ENCODE measurements around the gene ADCY7. TPM values are rescaled to one million over a fixed set of nuclear protein-coding genes. Genes with fewer than 3 reads are reported as not detected.

ADCY7 gene
- total RNA-seq, 1 experiment from 2014 or later, result 39.3 TPM

DNA sequence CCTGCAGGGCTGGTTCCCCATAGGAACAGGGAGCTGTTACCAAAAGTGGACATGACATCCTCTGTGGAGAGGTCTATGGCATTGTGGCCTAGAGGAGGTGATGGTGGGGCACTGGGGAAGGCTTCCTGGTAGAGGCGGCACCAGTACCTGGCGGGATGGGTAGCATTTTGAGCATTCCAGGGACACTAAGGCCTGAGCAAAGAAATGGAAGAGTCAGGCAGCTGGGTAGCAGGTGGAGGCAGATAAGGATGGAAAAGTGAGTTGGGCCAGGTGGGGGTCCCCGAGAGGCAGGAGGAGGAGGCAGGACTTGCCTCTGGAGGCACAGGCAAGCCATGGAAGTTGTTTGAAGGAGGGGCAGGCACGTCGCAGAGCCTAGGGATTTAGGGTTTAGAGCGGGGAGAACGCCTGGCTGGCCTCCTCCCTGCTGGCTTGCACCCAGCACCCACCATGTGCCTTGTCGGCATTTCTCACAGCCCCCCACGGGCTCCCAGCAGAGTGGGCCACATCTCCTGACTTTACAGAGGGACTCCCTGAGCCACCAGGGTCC, 5.1 kb upstream of the ADCY7 start:
- H3K4me1 ChIP-seq (replicated peaks; ENCODE audit: insufficient read depth), result peaks cover 19% of the 10 kb centered on the region
- no peak overlapping the region for H3K27ac ChIP-seq
- no peak overlapping the region for H3K4me2 ChIP-seq
- H3K9me3 ChIP-seq (ENCODE audit: insufficient read depth, low read depth), result no peaks in the 10 kb centered on the region
- no peak overlapping the region for H2AFZ ChIP-seq
- H4K20me1 ChIP-seq (ENCODE audit: insufficient read depth), result no peaks in the 10 kb centered on the region
- ChIA-PET POLR2A (ENCODE audit: unreplicated experiment) (no interaction called here), CTCF (no interaction called here)
- H3K4me3 ChIP-seq, result no peak overlapping the region
- TF ChIP-seq, protein P1, sequence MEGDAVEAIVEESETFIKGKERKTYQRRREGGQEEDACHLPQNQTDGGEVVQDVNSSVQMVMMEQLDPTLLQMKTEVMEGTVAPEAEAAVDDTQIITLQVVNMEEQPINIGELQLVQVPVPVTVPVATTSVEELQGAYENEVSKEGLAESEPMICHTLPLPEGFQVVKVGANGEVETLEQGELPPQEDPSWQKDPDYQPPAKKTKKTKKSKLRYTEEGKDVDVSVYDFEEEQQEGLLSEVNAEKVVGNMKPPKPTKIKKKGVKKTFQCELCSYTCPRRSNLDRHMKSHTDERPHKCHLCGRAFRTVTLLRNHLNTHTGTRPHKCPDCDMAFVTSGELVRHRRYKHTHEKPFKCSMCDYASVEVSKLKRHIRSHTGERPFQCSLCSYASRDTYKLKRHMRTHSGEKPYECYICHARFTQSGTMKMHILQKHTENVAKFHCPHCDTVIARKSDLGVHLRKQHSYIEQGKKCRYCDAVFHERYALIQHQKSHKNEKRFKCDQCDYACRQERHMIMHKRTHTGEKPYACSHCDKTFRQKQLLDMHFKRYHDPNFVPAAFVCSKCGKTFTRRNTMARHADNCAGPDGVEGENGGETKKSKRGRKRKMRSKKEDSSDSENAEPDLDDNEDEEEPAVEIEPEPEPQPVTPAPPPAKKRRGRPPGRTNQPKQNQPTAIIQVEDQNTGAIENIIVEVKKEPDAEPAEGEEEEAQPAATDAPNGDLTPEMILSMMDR (conservative IDR thresholded peaks at IDR 0.05), result no peak
- no peak for TF ChIP-seq EZH2 (IDR thresholded peaks at IDR 0.05; ENCODE audit: low read depth)
- no TSS peak for BruUV-seq (replicated peaks)
- no peak for DNase-seq
- no peaks in the 10 kb centered on the region for H3K36me3 ChIP-seq (ENCODE audit: low read depth)
- peaks cover 19% of the 10 kb centered on the region; the same call in 1 of the 2 replicates for H3F3A ChIP-seq (ENCODE audit: insufficient read depth, low read depth)
- H3K79me2 ChIP-seq (ENCODE audit: low read depth), result no peaks in the 10 kb centered on the region
- no peaks in the 10 kb centered on the region for H3K9me2 ChIP-seq (ENCODE audit: insufficient read depth)
- no peaks in the 10 kb centered on the region for H3K27me3 ChIP-seq (ENCODE audit: insufficient read depth, low read depth)
- intact Hi-C loops (cut with micrococcal nuclease; ENCODE audit: unreplicated experiment), result no loop called here

DNA sequence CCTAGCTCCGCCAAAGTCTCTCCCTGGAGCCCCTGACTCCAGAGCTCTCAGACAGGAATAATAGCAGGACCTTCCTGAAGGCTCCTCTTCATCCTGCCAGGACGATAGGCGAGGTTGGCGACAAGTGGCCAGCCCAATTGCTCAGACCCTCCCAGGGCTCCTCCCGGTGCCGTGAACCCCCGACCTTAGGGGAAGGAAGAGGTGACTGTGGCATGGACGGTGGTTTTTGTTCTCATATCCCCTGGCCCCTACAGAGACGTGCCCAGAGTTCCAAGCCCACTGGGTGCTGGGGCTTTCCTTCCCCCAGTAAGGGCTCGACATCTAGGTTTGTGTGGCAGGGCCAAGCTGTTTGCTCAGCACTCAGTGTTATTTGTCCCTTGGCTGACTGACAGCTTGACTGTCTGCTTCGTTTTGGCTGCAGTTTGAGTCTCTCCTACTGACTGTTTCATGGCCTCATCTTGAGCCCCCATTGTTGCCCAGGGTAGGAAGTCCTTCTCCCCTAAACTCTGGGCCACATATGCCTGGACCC, 4.6 kb upstream of the ADCY7 start:
- Histone ChIP-seq H3K4me1 (replicated peaks; ENCODE audit: insufficient read depth) (peaks cover 24% of the 10 kb centered on the region), H3K9me3 (ENCODE audit: insufficient read depth, low read depth) (no peaks in the 10 kb centered on the region), H3K4me3 (no peak overlapping the region), H3K79me2 (ENCODE audit: low read depth) (no peaks in the 10 kb centered on the region), H2AFZ (no peak overlapping the region), H3F3A (ENCODE audit: insufficient read depth, low read depth) (peaks cover 19% of the 10 kb centered on the region; the same call in 1 of the 2 replicates), H3K27ac (no peak overlapping the region), H3K27me3 (ENCODE audit: insufficient read depth, low read depth) (no peaks in the 10 kb centered on the region), H3K9me2 (ENCODE audit: insufficient read depth) (no peaks in the 10 kb centered on the region), H3K36me3 (ENCODE audit: low read depth) (no peaks in the 10 kb centered on the region), H3K4me2 (no peak overlapping the region), H4K20me1 (ENCODE audit: insufficient read depth) (no peaks in the 10 kb centered on the region)
- intact Hi-C loops (cut with micrococcal nuclease; ENCODE audit: unreplicated experiment), result no loop called here
- CTCF ChIA-PET, result no interaction called here
- POLR2A ChIA-PET (ENCODE audit: unreplicated experiment), result no interaction called here
- DNase-seq, result no peak
- BruUV-seq (replicated peaks), result no TSS peak
- TF ChIP-seq, protein P1 (conservative IDR thresholded peaks at IDR 0.05), result no peak

DNA sequence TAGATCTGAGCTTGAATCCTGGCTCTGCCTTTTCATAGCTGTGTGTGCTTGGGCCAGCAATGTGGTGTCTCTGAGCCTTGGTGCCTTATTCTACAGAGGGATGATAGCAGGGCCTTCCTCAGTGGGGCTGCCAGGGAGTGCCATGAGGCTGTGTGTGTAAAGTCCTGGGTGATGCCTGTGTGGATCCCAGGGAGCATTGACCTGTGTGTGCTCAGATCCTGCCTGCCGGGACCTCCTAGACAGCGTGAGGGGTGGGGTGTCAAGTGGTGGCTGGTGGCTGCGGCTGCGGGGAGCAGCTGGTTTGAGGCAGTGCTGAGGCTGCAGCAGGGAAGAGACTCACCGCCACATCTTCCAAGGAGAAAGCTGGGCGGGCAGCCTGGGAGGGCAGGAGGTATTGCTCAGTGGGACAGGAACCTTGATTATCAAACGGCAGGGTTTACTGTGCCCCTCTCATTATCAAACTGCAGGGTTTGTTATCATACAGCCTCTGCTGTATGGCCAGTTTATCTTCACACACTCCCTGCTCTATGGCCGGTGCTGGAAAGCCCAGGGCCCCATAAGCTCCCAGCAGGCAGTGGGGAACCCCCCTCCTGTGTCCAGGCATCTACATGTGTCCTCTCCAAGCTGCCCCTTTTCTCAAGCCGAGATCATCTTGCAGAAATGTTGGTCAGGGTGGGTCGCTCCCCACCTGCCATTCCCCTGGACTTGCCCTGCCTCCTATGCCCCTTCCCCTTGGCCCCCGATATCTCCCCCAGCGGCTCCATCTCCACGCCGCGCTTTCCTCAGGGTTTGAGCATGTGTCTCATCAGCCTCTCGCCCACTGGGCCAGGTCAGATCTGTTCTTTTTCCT, 3.1 kb upstream of the ADCY7 start:
- DNase-seq, result no peak
- BruUV-seq (replicated peaks), result no TSS peak
- CTCF ChIA-PET, result no interaction called here
- Histone ChIP-seq H3K4me3 (no peak overlapping the region), H2AFZ (no peak overlapping the region), H3K36me3 (ENCODE audit: low read depth) (no peaks in the 10 kb centered on the region), H3K9me3 (ENCODE audit: insufficient read depth, low read depth) (no peaks in the 10 kb centered on the region), H4K20me1 (ENCODE audit: insufficient read depth) (no peaks in the 10 kb centered on the region), H3K4me2 (no peak overlapping the region), H3K79me2 (ENCODE audit: low read depth) (no peaks in the 10 kb centered on the region), H3K27ac (no peak overlapping the region), H3K27me3 (ENCODE audit: insufficient read depth, low read depth) (no peaks in the 10 kb centered on the region), H3K9me2 (ENCODE audit: insufficient read depth) (no peaks in the 10 kb centered on the region), H3K4me1 (replicated peaks; ENCODE audit: insufficient read depth) (peaks cover 34% of the 10 kb centered on the region), H3F3A (ENCODE audit: insufficient read depth, low read depth) (peaks cover 19% of the 10 kb centered on the region; the same call in 1 of the 2 replicates)
- POLR2A ChIA-PET (ENCODE audit: unreplicated experiment), result no interaction called here
- intact Hi-C loops (cut with micrococcal nuclease; ENCODE audit: unreplicated experiment), result no loop called here
- TF ChIP-seq EZH2 (IDR thresholded peaks at IDR 0.05; ENCODE audit: low read depth), result no peak
- TF ChIP-seq, protein P1 (conservative IDR thresholded peaks at IDR 0.05), result no peak
